ENCODE measurements around the gene CLTB. TPM values are rescaled to one million over a fixed set of nuclear protein-coding genes. Genes with fewer than 3 reads are reported as not detected.

CLTB gene
- 85.2 and 90.8 TPM in 2 replicates for total RNA-seq

GRCh38 chr5:176415952-176416924 is at the start of gene CLTB:
Gene CLTB, minus strand, starts transcription at chr5:176416539. Its CDS starts 176 bp downstream, at chr5:176416363.

GRCh38 chr5:176447978-176448608 is 31.8 kb upstream of the CLTB start, which contains the start of gene FAF2:
Gene FAF2, plus strand, starts transcription at chr5:176448385. Its CDS starts 23 bp downstream, at chr5:176448408.

GRCh38 chr5:176388444-176389134 is 27.8 kb downstream of the CLTB start, which contains the start of the genes HIGD2A and NOP16:
Gene HIGD2A, plus strand, starts transcription at chr5:176388751. Its CDS starts 69 bp downstream, at chr5:176388820.
Gene NOP16, minus strand, starts transcription at chr5:176388598. Its CDS starts 59 bp downstream, at chr5:176388539.

GRCh38 chr5:176365351-176366231 is 50.7 kb downstream of the CLTB start, which contains the start of gene ARL10:
Gene ARL10, plus strand, starts transcription at chr5:176365487. Its CDS starts 77 bp downstream, at chr5:176365564.

GRCh38 chr5:176361437-176362232 is 54.7 kb downstream of the CLTB start, which contains the start of gene KIAA1191:
Gene KIAA1191, minus strand, starts transcription at chr5:176361764. Its CDS starts 2,256 bp downstream, at chr5:176359508.

Other genes starting within 250 kb of the CLTB start
- gene SIMC1, start 178.1 kb downstream of the CLTB start, total RNA-seq: 9.1 and 11.9 TPM in 2 replicates
- 102 and 117 TPM in 2 replicates for gene KIAA1191, start 54.8 kb downstream of the CLTB start, total RNA-seq
- gene ARL10, start 51.1 kb downstream of the CLTB start, total RNA-seq: 7.5 and 15.3 TPM in 2 replicates
- gene NOP16, start 27.9 kb downstream of the CLTB start, total RNA-seq: 10.4 and 25.9 TPM in 2 replicates
- 131 and 202 TPM in 2 replicates for gene HIGD2A, start 27.8 kb downstream of the CLTB start, total RNA-seq
- 27.4 and 30.0 TPM in 2 replicates for gene FAF2, start 31.8 kb upstream of the CLTB start, total RNA-seq
- gene RNF44, start 120.9 kb upstream of the CLTB start, total RNA-seq: 12.4 and 31.3 TPM in 2 replicates
- gene CDHR2, start 132.8 kb upstream of the CLTB start, total RNA-seq: not detected in 2 replicates
- 7.6 and 37.2 TPM in 2 replicates for gene GPRIN1, start 193.6 kb upstream of the CLTB start, total RNA-seq
- not detected in 2 replicates for gene SNCB, start 214.0 kb upstream of the CLTB start, total RNA-seq
- not detected in 2 replicates for gene EIF4E1B, start 214.1 kb upstream of the CLTB start, total RNA-seq
- gene TSPAN17, start 230.9 kb upstream of the CLTB start, total RNA-seq: 35.8 and 50.2 TPM in 2 replicates